ENCODE measurements around the gene GPR39. TPM values are rescaled to one million over a fixed set of nuclear protein-coding genes. Genes with fewer than 3 reads are reported as not detected.

GPR39 gene
- total RNA-seq, 1 donor from 2014 or later = not detected

DNA sequence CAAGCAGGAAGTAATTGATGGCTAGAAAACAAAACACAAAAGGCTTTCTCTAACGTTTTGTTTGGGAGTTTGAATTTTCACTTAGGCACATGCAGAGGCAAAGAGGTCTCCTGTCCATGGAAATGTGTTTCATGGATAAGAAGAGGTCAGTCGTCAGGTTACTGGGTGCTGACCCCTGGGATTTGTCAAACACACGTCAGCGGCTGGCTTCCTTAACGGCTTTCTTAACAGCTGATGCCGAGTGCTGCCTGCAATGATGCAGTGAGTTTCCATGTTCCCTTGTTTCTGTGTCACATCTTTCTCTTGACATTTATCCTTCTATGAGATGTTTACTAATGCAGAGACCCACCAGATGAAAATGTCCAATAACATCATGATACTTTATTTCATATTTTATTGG lies 31.7 kb downstream of the GPR39 start:
- intact Hi-C loops (cut with DNase I) = no loop called here
- H3K36me3 ChIP-seq = no peaks in the 10 kb centered on the region
- TF ChIP-seq, protein P1, sequence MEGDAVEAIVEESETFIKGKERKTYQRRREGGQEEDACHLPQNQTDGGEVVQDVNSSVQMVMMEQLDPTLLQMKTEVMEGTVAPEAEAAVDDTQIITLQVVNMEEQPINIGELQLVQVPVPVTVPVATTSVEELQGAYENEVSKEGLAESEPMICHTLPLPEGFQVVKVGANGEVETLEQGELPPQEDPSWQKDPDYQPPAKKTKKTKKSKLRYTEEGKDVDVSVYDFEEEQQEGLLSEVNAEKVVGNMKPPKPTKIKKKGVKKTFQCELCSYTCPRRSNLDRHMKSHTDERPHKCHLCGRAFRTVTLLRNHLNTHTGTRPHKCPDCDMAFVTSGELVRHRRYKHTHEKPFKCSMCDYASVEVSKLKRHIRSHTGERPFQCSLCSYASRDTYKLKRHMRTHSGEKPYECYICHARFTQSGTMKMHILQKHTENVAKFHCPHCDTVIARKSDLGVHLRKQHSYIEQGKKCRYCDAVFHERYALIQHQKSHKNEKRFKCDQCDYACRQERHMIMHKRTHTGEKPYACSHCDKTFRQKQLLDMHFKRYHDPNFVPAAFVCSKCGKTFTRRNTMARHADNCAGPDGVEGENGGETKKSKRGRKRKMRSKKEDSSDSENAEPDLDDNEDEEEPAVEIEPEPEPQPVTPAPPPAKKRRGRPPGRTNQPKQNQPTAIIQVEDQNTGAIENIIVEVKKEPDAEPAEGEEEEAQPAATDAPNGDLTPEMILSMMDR (IDR thresholded peaks at IDR 0.05) = no peak
- no peak for TF ChIP-seq POLR2A (IDR thresholded peaks at IDR 0.05)

DNA sequence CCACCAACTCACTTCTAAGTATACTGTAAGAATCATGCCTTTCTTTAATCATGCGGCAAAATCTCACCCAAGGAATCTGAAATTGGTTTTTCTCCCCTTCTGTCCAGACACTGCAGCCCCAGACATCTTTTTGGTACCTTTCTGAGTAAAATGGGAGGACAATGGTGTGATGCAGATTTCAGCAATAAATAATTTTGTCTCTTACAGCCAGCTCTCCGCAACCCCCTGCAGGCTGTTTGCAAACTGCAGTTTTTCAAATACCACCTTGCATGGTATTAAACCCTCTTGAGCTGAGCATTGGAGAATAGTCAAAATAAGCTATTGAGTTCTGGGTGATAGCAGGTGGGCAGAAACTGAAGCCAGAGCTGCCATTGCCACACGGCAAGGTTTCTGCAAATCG lies 32.2 kb downstream of the GPR39 start:
- no peaks in the 10 kb centered on the region for H3K4me1 ChIP-seq
- intact Hi-C loops (cut with DNase I) = no loop called here
- DNase-seq (ENCODE audit: extremely low spot score in 2 of 2) = peak in 1 of 2 donors; percentile 37
- H3K9me3 ChIP-seq = no peaks in the 10 kb centered on the region
- H3K27ac ChIP-seq = no peak overlapping the region
- H3K36me3 ChIP-seq = no peaks in the 10 kb centered on the region
- no peaks in the 10 kb centered on the region for H3K27me3 ChIP-seq
- TF ChIP-seq POLR2A (IDR thresholded peaks at IDR 0.05) = no peak
- no peak for TF ChIP-seq POLR2AphosphoS5 (IDR thresholded peaks at IDR 0.05; ENCODE audit: insufficient read depth in 1 of 2, low read depth in 1 of 2)
- TF ChIP-seq, protein P1 (IDR thresholded peaks at IDR 0.05) = peak in 2 of 3 experiments; percentile 16 to 19
- no peak overlapping the region for H3K4me3 ChIP-seq

More for the DNA sequence above, 31.7 kb downstream of the GPR39 start:
- Histone ChIP-seq H3K9me3 (no peaks in the 10 kb centered on the region), H3K4me3 (no peak overlapping the region), H3K27me3 (no peaks in the 10 kb centered on the region), H3K27ac (no peak overlapping the region), H3K4me1 (no peaks in the 10 kb centered on the region)
- DNase-seq (ENCODE audit: extremely low spot score in 2 of 2) = peak in 1 of 2 donors; percentile 40

DNA sequence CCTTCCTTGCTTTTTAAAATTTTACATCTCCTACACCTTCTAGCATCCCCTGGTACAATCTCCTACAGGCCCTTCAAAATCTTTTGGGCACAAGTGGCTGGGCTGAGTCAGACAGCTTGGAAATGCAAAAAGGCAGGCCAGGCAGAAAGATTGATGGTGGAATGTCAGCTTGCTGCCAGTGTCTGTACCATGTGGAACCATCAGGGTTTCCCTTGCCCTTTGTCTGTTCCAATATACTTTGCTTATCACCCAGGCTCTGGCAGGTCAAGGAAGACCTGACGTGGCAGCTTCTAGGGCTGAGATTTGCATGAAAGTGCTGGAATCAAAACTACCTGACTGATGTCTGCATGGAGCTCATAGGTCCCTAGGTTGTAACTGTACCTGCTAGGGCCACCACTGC lies 33.3 kb downstream of the GPR39 start:
- Histone ChIP-seq H3K27ac (no peak overlapping the region), H3K4me1 (no peaks in the 10 kb centered on the region), H3K36me3 (no peaks in the 10 kb centered on the region), H3K9me3 (no peaks in the 10 kb centered on the region), H3K27me3 (no peaks in the 10 kb centered on the region), H3K4me3 (no peak overlapping the region)
- TF ChIP-seq POLR2A (IDR thresholded peaks at IDR 0.05) (no peak), POLR2AphosphoS5 (IDR thresholded peaks at IDR 0.05; ENCODE audit: insufficient read depth in 1 of 2, low read depth in 1 of 2) (no peak)
- TF ChIP-seq, protein P1 (IDR thresholded peaks at IDR 0.05) = no peak
- intact Hi-C loops (cut with DNase I) = no loop called here
- DNase-seq (ENCODE audit: extremely low spot score in 2 of 2) = peak in 1 of 2 donors; percentile 58

DNA sequence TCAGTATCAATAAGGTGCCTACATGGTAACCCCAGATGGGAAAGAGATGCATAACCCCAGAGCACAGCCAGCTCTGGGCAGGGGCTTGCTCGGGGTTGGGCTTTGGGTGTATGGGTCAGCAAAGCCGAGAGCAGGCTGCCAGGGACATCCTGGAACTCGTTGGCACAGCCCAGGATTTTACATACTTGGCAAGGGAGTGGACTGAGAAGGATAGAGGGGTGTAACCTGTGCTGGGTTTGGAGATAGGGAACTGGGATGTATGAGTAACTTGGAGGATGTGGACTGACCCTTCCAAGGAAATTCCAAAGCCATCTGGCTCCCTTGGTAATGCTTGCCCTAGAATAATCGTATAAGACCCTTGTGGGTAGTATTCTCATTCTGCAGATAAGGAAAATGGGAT lies 44.2 kb downstream of the GPR39 start:
- no peaks in the 10 kb centered on the region for H3K9me3 ChIP-seq
- H3K36me3 ChIP-seq = no peaks in the 10 kb centered on the region
- TF ChIP-seq POLR2A (IDR thresholded peaks at IDR 0.05) (no peak), POLR2AphosphoS5 (IDR thresholded peaks at IDR 0.05; ENCODE audit: insufficient read depth in 1 of 2, low read depth in 1 of 2) (no peak)
- TF ChIP-seq, protein P1 (IDR thresholded peaks at IDR 0.05) = no peak
- H3K27me3 ChIP-seq = no peaks in the 10 kb centered on the region
- no peak for DNase-seq (ENCODE audit: extremely low spot score in 2 of 2)
- H3K27ac ChIP-seq = no peak overlapping the region
- H3K4me1 ChIP-seq = no peaks in the 10 kb centered on the region
- H3K4me3 ChIP-seq = no peak overlapping the region
- intact Hi-C loops (cut with DNase I) = no loop called here

DNA sequence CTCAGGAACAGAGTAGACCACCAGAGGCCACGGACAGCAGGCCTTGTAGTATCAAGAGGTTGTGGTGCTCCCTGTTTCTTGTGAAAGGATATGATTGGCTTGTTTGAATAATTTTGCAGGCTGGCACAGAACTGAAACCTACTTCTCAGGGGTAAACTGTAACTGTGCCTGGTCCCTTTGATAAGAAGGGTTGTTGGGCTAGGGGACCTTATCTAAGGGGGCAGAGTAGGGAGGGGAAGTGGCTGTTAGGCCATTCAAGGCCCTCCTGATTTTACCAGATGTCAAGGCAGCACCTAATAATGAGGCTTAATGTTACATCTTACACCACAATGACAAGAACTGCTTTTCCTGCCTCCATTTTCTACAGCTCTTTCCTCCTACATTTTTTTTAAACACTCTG lies 45.6 kb downstream of the GPR39 start:
- TF ChIP-seq POLR2AphosphoS5 (IDR thresholded peaks at IDR 0.05; ENCODE audit: insufficient read depth in 1 of 2, low read depth in 1 of 2) = no peak
- no peak for TF ChIP-seq POLR2A (IDR thresholded peaks at IDR 0.05)
- TF ChIP-seq, protein P1 (IDR thresholded peaks at IDR 0.05) = no peak
- Histone ChIP-seq H3K4me3 (no peak overlapping the region), H3K27me3 (no peaks in the 10 kb centered on the region), H3K9me3 (no peaks in the 10 kb centered on the region), H3K27ac (no peak overlapping the region), H3K4me1 (no peaks in the 10 kb centered on the region), H3K36me3 (no peaks in the 10 kb centered on the region)
- intact Hi-C loops (cut with DNase I) = no loop called here
- no peak for DNase-seq (ENCODE audit: extremely low spot score in 2 of 2)

All from vagina (tissue), 2 donors.